CD4-positive, alpha-beta T cell treated with Interleukin-6 for 4 hours (primary cell): ENCODE data around the gene GLRX.

ENCODE experiments used
- DNase-seq: peaks from one replicate; pipeline ENCODE4 v3.0.0-alpha.2; 2020; ENCODE audit warnings: mixed read lengths

GLRX gene, protein sequence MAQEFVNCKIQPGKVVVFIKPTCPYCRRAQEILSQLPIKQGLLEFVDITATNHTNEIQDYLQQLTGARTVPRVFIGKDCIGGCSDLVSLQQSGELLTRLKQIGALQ

GRCh38 chr5:95822542-95823181 is at the start of gene GLRX:
Gene GLRX (minus strand): TSS chr5:95822726. CDS start chr5:95822662, 64 bp downstream.
- DNase-seq = peak; percentile 74

DNA sequence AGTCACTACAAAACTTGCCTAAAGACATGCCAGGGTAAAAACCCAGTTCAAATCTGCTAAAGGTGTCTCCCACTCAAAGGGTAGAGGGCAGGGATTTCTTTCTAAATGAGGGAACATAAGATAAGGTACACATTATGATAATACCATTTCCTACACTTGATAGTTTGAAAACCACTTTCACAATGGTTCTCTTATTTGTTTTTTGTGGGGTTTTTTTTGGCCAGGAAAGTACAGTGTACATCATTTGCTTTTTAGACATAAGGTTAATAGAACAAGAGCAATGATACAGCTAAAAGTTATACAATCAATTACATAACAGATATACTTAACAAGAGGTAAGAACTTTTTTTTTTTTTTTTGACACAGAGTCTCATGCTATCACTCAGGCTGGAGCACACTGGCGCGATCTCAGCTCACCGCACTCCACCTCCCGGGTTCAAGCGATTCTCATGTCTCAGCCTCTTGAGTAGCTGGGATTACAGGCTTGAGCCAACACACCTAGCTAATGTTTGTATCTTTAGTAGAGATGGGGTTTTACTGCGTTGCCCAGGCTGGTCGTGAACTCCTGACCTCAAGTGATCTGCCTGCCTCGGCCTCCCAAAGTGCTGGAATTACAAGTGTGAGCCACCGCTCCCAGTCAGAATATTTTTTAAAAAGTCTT is 48.8 kb upstream of the GLRX start:
- DNase-seq = no peak

- DNase-seq = no peak
These were observed 47.7 kb upstream of the GLRX start for GRCh38 chr5:95870105-95870672.

DNA sequence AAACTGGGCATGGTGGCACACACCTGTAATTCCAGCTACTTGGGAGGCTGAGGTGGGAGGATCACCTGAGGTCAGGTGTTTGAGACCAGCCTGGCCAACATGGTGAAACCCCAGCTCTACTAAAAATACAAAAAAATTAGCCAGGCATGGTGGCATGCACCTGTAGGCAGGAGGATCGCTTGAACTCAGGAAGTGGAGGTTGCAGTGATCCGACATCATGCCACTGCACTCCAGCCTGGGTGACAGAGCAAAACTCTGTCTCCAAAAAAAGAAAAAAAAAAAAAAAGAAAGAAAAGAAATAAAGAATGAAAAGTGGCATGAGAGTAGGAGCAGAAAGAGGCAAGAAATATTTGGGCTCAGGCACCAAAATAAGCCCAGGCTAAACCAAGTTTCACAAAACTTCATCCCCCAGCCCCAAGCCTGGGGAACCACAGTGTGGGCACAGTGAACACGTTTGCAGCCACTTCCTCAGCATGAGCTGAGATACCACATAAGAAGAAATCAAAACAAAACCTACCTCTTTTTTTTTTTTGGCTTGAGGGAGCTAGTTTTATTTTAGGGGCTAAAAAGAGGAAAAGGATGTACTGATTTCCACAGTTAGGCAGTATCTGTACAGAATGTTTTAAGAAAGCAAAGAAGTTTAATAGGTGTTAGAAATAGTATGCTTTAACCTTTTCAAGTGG is 46.8 kb upstream of the GLRX start:
- DNase-seq = peak; percentile 59

GRCh38 chr5:95868136-95868535 is 45.6 kb upstream of the GLRX start:
- no peak for DNase-seq

DNA sequence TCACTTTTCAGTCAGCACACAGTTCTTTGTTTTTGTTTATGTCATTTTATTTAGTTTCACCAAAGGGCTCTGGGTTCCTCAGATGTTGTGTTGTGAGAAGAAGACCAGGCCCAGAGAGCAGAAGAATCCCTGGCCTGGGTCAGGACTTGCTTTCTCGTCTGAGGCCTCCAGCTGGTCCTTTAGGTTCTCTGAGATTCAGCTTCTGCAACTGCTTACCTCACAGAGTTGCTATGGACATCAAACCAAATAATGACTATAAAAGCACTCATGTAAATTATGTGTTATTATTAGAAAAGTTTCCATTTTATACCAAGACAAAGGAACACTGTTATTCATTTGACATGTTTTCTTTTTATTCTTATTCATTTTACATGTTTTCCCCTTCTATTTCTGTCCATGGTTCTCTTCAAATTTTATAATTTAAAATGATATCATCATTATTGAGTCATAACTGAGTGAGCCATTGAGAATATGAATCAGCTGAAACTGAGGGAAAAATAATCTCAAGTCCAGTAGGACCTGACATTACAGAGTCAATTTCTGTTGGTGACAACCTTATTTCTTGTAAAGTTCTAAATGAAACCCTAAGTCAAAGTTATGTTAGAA is 44.0 kb upstream of the GLRX start:
- no peak for DNase-seq

- no peak for DNase-seq
These were observed 42.5 kb upstream of the GLRX start for GRCh38 chr5:95864944-95865504.

DNA sequence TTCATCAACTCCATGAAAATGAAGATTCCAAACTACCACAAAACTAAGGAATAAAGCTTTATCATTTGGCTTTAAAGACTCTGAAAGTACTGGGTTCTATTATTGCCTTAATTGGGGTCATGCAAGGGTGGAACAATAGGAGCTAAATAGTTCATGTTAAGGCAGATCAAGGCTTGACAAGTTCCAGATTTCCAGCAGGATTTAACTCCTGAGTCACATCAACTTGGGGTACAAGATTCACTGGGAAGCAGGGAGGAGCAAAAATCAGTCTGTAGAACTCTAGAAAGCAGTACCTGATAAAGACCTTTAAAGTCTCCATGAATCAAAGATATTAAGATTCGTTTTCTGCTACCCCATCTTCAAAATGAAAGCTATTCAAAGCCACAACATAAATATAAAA is 41.9 kb upstream of the GLRX start:
- DNase-seq = no peak

GRCh38 chr5:95863383-95863757 is 40.8 kb upstream of the GLRX start:
- no peak for DNase-seq

DNA sequence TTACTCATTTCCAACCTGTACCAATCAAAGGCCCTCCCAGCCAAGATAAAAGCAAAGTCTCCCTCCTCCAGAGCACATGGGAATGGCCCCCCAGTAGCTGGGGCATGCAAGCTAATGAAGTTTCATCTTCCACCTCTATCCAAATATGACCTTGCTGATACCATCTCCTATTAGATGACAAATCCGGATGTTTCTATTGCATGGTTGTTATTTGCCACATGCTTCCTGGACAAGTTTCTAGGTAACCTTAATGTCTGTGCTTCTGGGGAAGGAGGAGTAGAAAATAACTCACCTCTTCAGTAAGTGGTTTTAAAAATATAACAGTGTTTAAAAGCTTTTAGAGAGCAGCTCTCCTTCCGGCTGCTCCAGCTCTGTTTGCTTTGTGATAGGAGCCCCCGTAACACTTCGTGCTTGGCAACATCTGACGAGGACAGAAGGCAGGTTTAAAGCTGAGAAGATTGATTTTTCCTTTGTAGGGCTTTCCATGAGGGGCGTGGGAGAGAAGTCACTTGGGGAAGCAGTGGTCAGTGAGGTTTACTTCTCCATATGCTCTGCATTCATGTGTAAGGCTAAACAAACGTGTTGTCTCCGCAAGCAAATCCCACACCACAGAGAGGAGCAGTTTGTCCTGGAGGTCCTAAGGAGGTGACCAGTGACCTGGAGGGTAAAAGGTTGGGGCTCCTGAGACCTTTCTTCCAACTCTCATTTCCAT is 40.3 kb upstream of the GLRX start:
- DNase-seq = no peak

GRCh38 chr5:95861864-95862561 is 39.5 kb upstream of the GLRX start:
- peak; percentile 36 for DNase-seq

- no peak for DNase-seq
These were observed 38.8 kb upstream of the GLRX start for GRCh38 chr5:95861221-95861863.

- no peak for DNase-seq
These were observed 37.1 kb upstream of the GLRX start for GRCh38 chr5:95859661-95860060.

DNA sequence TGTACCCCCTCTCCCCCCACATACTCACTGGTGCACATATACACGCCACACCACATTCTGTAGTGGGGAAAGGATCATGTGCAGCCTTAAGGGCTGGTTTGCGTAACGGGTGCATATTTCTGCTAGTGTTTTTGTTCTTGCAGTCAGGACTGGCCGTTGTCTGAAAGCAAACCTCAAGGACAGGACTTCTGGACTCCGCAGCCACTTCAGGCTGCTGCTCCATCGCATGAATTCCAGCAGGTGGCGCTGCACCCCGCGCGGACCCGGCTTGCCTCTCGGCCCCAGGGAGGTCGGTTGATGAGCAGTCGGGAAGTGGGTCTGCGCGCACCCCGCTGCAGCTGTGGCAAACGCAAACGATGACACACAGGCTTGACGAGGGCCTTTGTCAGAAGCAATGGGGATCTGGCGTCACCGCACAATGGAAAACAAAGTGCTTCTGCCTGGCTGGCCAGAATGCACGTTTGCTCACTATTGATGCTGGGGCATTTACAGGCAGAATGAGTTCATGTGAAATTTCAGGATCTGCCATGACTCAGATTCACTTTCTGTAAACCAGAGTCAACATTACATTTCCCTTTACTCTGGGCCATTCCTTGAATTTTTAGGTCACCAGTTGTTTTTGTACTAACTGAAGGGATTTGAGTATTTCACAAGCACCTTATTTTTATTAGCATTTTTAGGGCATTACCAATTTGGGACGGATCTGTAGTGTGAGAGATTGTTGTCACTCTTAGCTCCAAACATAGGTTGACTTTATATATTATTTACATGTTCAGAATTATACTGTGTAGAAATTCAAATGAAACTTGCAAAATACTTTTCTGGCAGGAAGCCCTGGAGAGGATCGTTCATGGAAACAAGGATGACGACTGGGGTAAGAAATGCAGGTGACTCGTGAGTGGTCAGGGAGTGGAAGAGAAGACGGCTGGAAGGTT is 36.4 kb upstream of the GLRX start:
- peak; percentile 93 for DNase-seq

GRCh38 chr5:95858023-95858461 is 35.5 kb upstream of the GLRX start:
- DNase-seq = no peak

DNA sequence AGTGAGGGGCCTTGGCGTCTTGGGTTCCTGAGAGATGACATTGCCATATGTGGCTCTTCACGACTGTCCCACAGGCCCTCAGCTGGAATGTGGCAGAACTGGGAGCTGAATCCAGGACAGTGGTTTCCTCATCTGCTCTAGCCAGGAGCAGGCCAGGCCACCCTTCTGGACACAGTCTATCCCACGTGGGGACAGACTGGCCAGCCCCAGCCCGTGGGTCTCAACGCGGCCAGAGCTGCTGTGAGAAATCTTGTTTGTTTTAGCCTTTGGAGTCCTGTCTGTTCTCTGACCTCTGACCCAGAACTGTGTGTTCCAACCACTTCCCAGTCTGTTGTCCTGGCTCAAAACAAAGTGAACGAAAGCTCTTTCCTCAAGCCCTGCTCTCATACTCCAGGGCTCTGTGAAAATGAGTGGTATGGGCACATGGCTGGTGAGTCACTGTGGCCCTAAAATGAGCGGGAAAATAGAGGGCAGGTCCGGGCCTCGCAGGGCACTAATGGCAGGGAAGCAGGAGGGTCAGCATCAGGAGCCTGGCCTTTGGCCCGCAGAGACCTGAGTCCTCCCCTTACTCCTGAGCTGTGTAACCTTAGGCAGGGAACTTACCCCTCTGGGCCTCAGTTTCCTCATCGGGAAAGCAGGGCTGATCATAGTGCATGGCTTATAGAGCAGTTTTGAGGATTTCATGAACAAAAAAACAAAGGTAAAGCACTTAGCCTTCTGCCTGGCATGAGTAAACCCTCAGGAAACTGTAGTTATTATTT is 34.8 kb upstream of the GLRX start:
- DNase-seq = no peak

DNA sequence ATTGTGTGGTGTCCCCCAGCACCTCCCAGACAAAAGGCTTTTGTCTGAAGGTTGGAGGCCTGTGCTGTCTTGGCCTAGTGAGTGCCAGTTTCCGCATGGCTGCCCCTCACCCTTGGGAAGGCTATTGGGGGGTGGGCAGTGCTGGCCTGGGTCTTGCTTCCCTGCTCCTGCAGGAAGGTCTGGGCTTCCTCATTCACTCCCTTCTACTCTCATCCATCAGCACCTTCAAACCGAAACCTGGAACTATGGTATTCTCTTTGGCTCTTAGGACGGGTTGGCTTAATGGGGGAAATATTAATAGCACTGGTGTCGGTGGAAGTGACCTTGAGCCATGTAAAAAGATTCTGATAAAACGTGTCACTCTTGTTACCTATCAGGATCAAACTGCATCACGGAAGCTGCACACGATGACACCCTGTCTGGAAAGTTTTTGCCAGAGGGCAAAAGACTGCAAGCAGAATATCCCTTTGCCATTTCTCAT is 34.0 kb upstream of the GLRX start:
- DNase-seq = no peak

DNA sequence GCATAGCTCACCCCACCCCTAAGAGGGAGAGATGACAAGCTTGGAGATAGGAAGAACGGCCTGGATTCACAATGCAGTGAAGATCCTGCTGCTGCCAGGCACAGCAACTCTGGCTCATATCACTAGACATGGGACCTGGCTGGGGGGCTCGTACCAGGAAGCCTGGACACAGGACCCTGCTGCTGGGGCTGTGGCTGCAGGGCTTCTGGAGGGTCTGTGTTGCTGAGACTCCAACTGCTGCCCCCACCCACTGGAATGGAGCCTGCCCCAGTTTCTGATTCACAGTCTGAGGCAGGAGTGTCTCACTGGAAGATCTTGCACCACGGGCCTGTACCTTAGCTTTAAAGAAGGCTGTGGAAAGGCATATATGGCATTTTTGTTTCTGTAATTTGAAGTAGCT is 31.0 kb upstream of the GLRX start:
- no peak for DNase-seq

GRCh38 chr5:95852567-95852966 is 30.0 kb upstream of the GLRX start:
- DNase-seq = no peak
